Ishikawa (cell line): Measurements from ENCODE around the gene ADAT1.

Experiments
- CEBPB ChIP-seq: IDR thresholded peaks from 2 replicates; pipeline ENCODE4 v1.6.1; 2012
- CREB1 ChIP-seq: IDR thresholded peaks from 2 replicates; pipeline ENCODE4 v1.6.1; 2012; ENCODE audit warnings: low read depth
- EP300 ChIP-seq: IDR thresholded peaks from 2 replicates; pipeline ENCODE4 v1.6.1; 2012; ENCODE audit warnings: borderline replicate concordance
- FOXM1 ChIP-seq: IDR thresholded peaks from 2 replicates; pipeline ENCODE4 v1.6.1; 2012; ENCODE audit warnings: low read depth, borderline replicate concordance
- NFIC ChIP-seq: IDR thresholded peaks from 2 replicates; pipeline ENCODE4 v1.6.1; 2012
- REST ChIP-seq: IDR thresholded peaks from 2 replicates; pipeline ENCODE4 v1.6.1; 2012; ENCODE audit warnings: low read depth, mild to moderate bottlenecking
- TAF1 ChIP-seq: IDR thresholded peaks from 2 replicates; pipeline ENCODE4 v1.6.1; 2012; ENCODE audit warnings: low read depth, mild to moderate bottlenecking
- TCF12 ChIP-seq: IDR thresholded peaks from 2 replicates; pipeline ENCODE4 v1.6.1; 2012; ENCODE audit warnings: low read depth
- USF1 ChIP-seq: IDR thresholded peaks from 2 replicates; pipeline ENCODE4 v1.6.1; 2012

DNA sequence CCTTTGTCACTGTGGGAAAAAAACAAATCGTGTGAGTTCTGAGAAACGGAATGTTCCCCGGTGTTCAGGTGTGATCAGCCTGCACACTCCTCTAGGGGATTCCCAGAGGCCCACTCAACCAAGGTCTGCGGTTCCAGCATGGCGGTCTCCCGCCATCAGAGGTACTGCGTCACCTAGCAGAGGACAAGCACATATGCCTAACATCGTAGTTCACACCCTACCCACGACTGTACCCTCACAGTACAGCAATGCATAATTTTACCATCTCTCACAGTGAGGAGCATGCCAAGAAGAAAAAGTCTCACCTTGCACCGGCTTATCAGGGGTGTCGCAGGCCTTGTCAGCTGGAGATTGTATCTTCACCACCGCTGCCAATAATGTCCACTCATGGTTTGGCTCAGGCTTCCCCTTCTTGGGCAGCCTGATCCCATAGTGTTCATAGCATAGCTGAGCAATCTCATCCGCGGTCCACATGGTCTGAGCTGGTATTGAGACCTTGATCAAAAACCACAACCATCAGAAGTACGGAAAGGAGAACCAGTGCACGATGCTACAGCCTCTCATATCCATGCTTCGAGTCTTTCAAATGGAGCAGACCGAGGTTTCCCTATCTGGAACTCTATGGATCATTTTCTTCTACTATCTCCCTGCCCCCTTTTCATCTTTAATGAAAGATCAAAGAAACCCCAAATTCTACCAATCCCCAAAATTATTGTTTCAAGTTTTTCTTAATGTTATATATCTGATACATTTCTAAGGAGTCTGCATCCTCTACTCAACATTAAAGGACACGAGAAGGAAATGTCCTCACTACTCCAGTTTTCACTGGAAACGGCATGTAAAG is 2.5 kb downstream of the ADAT1 start:
- TF ChIP-seq TAF1: no peak
- TF ChIP-seq TCF12: no peak
- no peak for TF ChIP-seq CEBPB
- no peak for TF ChIP-seq FOXM1
- no peak for TF ChIP-seq REST
- no peak for TF ChIP-seq EP300
- no peak for TF ChIP-seq CREB1
- no peak for TF ChIP-seq USF1
- TF ChIP-seq NFIC: no peak
